Body of pancreas (tissue), 4 donors: ENCODE results near the gene PRG2.

Experiments
- POLR2A ChIP-seq, 3 donors: fragments of 450-650 bp; IDR thresholded peaks; one replicate each; pipeline ENCODE4 v1.6.1; 2016; ENCODE audit warnings: antibody characterized with exemption in 3 of 3, mild to moderate bottlenecking in 2 of 3
- TF ChIP-seq, protein P1 (sequence below), 7 experiments: fragments of 450-650 bp in 4 of 7; fragments of 200-600 bp in 3 of 7; sonication (generic) in 3 of 7; IDR thresholded peaks; one replicate each; pipeline ENCODE4 v1.5.1; 2016 to 2019; ENCODE audit warnings: antibody characterized with exemption in 7 of 7

DNA sequence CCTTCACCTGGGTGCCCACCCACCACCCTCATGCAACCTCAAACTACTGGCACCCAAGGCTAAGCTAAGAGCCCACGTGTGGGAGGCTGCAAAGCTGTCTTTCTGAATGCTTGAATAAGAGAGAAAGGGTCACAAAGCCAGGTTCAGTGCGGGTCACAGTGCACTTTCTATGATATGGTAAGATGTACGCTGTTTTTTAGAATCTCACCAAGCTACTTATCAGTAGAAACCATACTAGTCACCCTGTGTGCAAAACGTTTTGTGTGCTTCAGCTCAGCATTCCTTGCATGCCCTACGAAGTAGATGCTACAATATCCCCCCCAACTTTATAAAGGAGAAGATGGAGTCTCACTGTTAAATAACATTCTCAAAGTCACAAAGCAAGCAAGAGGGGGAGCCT lies 37.4 kb downstream of the PRG2 start:
- TF ChIP-seq, protein P1, sequence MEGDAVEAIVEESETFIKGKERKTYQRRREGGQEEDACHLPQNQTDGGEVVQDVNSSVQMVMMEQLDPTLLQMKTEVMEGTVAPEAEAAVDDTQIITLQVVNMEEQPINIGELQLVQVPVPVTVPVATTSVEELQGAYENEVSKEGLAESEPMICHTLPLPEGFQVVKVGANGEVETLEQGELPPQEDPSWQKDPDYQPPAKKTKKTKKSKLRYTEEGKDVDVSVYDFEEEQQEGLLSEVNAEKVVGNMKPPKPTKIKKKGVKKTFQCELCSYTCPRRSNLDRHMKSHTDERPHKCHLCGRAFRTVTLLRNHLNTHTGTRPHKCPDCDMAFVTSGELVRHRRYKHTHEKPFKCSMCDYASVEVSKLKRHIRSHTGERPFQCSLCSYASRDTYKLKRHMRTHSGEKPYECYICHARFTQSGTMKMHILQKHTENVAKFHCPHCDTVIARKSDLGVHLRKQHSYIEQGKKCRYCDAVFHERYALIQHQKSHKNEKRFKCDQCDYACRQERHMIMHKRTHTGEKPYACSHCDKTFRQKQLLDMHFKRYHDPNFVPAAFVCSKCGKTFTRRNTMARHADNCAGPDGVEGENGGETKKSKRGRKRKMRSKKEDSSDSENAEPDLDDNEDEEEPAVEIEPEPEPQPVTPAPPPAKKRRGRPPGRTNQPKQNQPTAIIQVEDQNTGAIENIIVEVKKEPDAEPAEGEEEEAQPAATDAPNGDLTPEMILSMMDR (IDR thresholded peaks at IDR 0.05) = no peak
- no peak for TF ChIP-seq POLR2A (IDR thresholded peaks at IDR 0.05)
